Measurements from ENCODE around the gene IHH. TPM values are rescaled to one million over a fixed set of nuclear protein-coding genes. Genes with fewer than 3 reads are reported as not detected.

Gene IHH
- total RNA-seq, 1 donor from 2014 or later = 0.18 TPM

DNA sequence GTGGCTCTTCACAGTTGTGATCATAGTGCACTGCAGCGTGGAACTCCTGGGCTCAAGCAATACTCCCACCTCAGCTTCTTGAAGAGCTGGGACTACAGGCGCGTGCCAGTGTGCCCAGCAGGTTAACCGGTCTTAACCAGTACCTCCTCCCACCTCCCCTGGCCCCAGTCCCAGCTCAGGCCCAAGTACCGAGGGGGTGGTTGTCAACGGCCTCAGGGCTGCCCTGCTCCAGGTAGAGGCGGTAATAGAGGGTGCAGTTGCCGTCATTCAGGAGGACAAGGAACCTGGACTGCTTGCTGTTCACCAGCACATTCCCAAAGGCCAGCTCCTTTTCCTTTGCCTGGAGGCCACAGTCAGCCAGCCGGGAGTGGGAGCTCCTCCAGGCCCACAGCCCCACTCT is 39.1 kb downstream of the IHH start:
- Mint-ChIP-seq H3K27ac (no peak overlapping the region), H3K9me3 (no peaks in the 10 kb centered on the region), H3K4me3 (no peak overlapping the region), H3K4me1 (no peaks in the 10 kb centered on the region), H3K36me3 (no peaks in the 10 kb centered on the region), H3K27me3 (ENCODE audit: low read depth) (peaks cover 65% of the 10 kb centered on the region)
- TF ChIP-seq, protein P1, sequence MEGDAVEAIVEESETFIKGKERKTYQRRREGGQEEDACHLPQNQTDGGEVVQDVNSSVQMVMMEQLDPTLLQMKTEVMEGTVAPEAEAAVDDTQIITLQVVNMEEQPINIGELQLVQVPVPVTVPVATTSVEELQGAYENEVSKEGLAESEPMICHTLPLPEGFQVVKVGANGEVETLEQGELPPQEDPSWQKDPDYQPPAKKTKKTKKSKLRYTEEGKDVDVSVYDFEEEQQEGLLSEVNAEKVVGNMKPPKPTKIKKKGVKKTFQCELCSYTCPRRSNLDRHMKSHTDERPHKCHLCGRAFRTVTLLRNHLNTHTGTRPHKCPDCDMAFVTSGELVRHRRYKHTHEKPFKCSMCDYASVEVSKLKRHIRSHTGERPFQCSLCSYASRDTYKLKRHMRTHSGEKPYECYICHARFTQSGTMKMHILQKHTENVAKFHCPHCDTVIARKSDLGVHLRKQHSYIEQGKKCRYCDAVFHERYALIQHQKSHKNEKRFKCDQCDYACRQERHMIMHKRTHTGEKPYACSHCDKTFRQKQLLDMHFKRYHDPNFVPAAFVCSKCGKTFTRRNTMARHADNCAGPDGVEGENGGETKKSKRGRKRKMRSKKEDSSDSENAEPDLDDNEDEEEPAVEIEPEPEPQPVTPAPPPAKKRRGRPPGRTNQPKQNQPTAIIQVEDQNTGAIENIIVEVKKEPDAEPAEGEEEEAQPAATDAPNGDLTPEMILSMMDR (IDR thresholded peaks at IDR 0.05; ENCODE audit: unreplicated experiment) = no peak
- no peak for DNase-seq (ENCODE audit: low spot score in 2 of 2, unreplicated experiment in 2 of 2)

DNA sequence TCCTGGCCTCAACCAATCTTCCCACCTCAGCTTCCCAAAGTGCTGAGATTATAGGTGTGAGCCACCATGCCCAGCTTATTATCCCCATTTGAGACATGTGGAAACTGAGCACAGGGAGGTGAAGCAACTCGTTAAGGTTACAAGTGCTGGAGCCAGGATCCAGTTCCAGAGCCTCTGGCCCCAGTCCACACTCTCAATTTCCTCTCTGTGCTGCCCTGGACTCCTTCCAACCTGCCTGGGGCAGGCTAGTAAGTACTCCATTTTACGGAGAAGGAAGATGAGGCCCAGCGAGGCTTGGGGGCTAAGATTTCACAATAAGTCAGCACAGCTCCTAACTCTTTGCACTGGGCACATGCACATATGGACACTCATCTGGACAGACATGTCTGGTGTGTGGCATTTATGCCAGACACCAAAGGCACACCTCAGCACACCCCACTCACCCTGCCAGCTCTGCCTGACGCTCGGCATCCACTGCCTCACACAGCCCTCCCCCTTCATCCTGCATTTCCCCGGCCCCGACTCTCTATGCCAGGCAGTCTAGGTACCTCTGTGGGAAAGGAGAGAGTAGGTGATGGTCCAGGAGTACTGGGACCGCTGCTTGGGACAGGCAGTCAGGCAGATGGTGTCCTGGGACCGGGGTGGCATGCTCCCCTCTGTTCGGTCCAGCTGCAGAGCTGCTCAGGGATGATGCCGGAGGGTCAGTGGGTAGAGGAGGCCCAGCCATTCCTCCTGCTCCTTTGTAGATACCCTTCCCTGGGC is 39.9 kb downstream of the IHH start:
- DNase-seq (ENCODE audit: low spot score in 2 of 2, unreplicated experiment in 2 of 2) = no peak
- no peaks in the 10 kb centered on the region for H3K9me3 Mint-ChIP-seq

DNA sequence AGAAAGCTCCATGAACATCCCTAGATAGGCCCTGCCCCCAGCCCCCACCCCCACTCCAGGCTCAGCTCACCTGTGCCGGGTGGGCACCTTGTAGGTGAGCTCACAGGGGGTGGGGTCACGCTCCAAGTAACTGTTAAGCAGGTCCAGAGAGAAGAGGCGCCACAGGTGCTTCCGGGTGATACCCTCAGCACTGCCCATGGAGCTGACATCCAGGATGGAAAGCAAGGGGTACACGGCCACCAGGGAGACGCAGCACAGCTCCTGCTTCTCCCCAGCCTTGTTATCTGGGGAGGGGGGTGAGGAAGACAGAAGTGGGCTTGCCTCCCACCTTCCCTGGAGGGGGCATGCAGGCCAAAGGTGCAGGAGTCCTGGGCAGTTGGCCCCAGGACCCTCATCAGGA is 41.3 kb downstream of the IHH start:
- no peak overlapping the region for H3K27ac Mint-ChIP-seq
- H3K4me1 Mint-ChIP-seq = no peaks in the 10 kb centered on the region
- no peak overlapping the region for H3K4me3 Mint-ChIP-seq
- peaks cover 67% of the 10 kb centered on the region for H3K27me3 Mint-ChIP-seq (ENCODE audit: low read depth)
- H3K9me3 Mint-ChIP-seq = no peaks in the 10 kb centered on the region
- DNase-seq (ENCODE audit: low spot score in 2 of 2, unreplicated experiment in 2 of 2) = no peak
- H3K36me3 Mint-ChIP-seq = no peaks in the 10 kb centered on the region
- TF ChIP-seq, protein P1 (IDR thresholded peaks at IDR 0.05; ENCODE audit: unreplicated experiment) = no peak

More for the DNA sequence above, 39.9 kb downstream of the IHH start:
- Mint-ChIP-seq H3K27ac (no peak overlapping the region), H3K4me1 (no peaks in the 10 kb centered on the region), H3K36me3 (no peaks in the 10 kb centered on the region), H3K27me3 (ENCODE audit: low read depth) (peaks cover 66% of the 10 kb centered on the region), H3K4me3 (no peak overlapping the region)
- TF ChIP-seq, protein P1 (IDR thresholded peaks at IDR 0.05; ENCODE audit: unreplicated experiment) = no peak

DNA sequence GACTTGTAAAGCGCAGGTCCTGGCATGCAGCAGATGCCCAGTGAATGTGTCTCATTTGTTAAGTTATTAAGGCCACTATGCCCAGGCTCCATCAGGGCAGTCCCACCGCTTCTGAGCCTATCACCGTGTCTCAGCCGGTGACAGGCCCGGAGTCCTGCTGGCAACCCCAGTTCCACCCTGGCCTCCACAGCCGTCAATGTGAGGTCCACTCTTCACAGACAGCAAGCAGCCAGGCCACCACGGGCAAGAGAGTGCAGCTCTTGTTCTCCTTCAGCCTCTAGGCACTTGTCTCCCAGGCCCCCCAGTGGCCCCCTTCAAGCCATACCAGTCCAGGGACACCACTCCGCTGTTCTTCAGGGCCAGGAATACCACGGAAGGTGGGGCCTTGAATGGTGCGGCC is 42.0 kb downstream of the IHH start:
- Mint-ChIP-seq H3K27ac (no peak overlapping the region), H3K4me3 (no peak overlapping the region), H3K4me1 (no peaks in the 10 kb centered on the region), H3K27me3 (ENCODE audit: low read depth) (peaks cover 73% of the 10 kb centered on the region), H3K36me3 (no peaks in the 10 kb centered on the region), H3K9me3 (no peaks in the 10 kb centered on the region)
- no peak for DNase-seq (ENCODE audit: low spot score in 2 of 2, unreplicated experiment in 2 of 2)
- TF ChIP-seq, protein P1 (IDR thresholded peaks at IDR 0.05; ENCODE audit: unreplicated experiment) = no peak

DNA sequence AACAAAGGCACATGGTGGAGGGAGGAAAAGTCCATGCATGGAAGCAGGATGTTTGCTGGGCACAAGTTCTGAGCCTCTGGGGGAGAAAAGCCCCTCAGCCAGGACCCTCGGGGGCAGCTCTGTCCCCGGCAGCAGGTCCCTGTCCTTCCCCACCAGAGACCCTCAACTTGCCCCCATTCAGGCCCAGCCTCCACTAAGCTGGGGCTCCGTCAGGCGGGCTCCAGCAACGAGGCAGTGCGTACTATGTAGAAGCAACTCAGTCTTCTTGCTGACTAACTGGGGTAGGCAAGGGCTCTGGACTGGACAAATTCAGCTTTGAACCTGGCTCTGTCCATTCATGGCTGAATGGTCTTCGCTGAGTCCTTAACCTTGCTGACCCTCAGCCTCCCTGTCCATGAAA is 42.4 kb downstream of the IHH start:
- Mint-ChIP-seq H3K27ac (no peak overlapping the region), H3K4me3 (no peak overlapping the region), H3K27me3 (ENCODE audit: low read depth) (peaks cover 76% of the 10 kb centered on the region), H3K36me3 (no peaks in the 10 kb centered on the region), H3K4me1 (no peaks in the 10 kb centered on the region), H3K9me3 (no peaks in the 10 kb centered on the region)
- no peak for DNase-seq (ENCODE audit: low spot score in 2 of 2, unreplicated experiment in 2 of 2)
- TF ChIP-seq, protein P1 (IDR thresholded peaks at IDR 0.05; ENCODE audit: unreplicated experiment) = no peak
